Midbrain (tissue), 1 donor: ENCODE results near the gene PROCA1.
A peak's percentile ranks its signal among the peaks of the same experiment; 100 is the strongest.

Experiments
- DNase-seq: peaks from one replicate; lab custom pipeline; 2025; lab: John Stamatoyannopoulos, UW

PROCA1 gene

GRCh38 chr17:28711723-28712031, at the start of gene PROCA1:
Gene PROCA1, minus strand, starts transcription at chr17:28711888. Its CDS starts 228 bp downstream, at chr17:28711660.
- DNase-seq = no peak

GRCh38 chr17:28760601-28761562, 49.2 kb upstream of the PROCA1 start:
- peak; percentile 32 for DNase-seq

GRCh38 chr17:28759256-28759865, 47.7 kb upstream of the PROCA1 start:
- no peak for DNase-seq

GRCh38 chr17:28758411-28759121, 46.9 kb upstream of the PROCA1 start:
- DNase-seq = no peak

GRCh38 chr17:28756049-28756804, 44.5 kb upstream of the PROCA1 start:
- DNase-seq = no peak

- DNase-seq = no peak
Observed at GRCh38 chr17:28755486-28755885, 43.8 kb upstream of the PROCA1 start.

GRCh38 chr17:28751600-28752366, 40.1 kb upstream of the PROCA1 start:
- DNase-seq = no peak

- peak; percentile 92 for DNase-seq
Observed at GRCh38 chr17:28750178-28751047, 38.7 kb upstream of the PROCA1 start.

GRCh38 chr17:28749516-28750177, 38.0 kb upstream of the PROCA1 start:
- no peak for DNase-seq

- no peak for DNase-seq
Observed at GRCh38 chr17:28748852-28749515, 37.3 kb upstream of the PROCA1 start.

GRCh38 chr17:28747801-28748750, 36.4 kb upstream of the PROCA1 start:
- no peak for DNase-seq

GRCh38 chr17:28747051-28747691, 35.5 kb upstream of the PROCA1 start:
- DNase-seq = peak; percentile 62

GRCh38 chr17:28746611-28747050, 34.9 kb upstream of the PROCA1 start:
- peak; percentile 76 for DNase-seq

GRCh38 chr17:28745786-28746411, 34.2 kb upstream of the PROCA1 start:
- DNase-seq = no peak

GRCh38 chr17:28744972-28745785, 33.5 kb upstream of the PROCA1 start:
- peak; percentile 90 for DNase-seq
